GM23338 (cell line): ENCODE results near the gene KIRREL3. TPM values are rescaled to one million over a fixed set of nuclear protein-coding genes. Genes with fewer than 3 reads are reported as not detected.

Experiments
- ATAC-seq: fragments of 200-7000 bp; cut with Tn5 transposase; 3 replicates; pipeline ENCODE4 v1.9.1; 2020
- DNase-seq: peaks from one replicate; pipeline ENCODE4 v3.0.0-alpha.2; 2015; ENCODE audit warnings: low spot score
- H2AFZ ChIP-seq: fragments of 200-600 bp; sonication (generic); 2 replicates; pipeline ENCODE4 v1.8.0; 2016; ENCODE audit warnings: antibody characterized with exemption, mild to moderate bottlenecking, moderate library complexity
- H3F3A ChIP-seq: fragments of 200-600 bp; sonication (generic); replicated peaks from 2 replicates; pipeline ENCODE4 v1.8.0; 2017; ENCODE audit warnings: antibody characterized with exemption, mixed run types, low read depth
- H3K27ac ChIP-seq: fragments of 200-600 bp; sonication (generic); 2 replicates; pipeline ENCODE4 v1.6.1; 2016; ENCODE audit warnings: low read depth
- H3K27me3 ChIP-seq: fragments of 200-600 bp; sonication (generic); 2 replicates; pipeline ENCODE4 v1.8.0; 2016; ENCODE audit warnings: mild to moderate bottlenecking, mixed run types, moderate library complexity; ENCODE audit not compliant: insufficient read depth
- H3K36me3 ChIP-seq: fragments of 200-600 bp; sonication (generic); 2 replicates; pipeline ENCODE4 v1.8.0; 2016; ENCODE audit warnings: mild to moderate bottlenecking; ENCODE audit not compliant: insufficient read depth
- H3K4me1 ChIP-seq: fragments of 200-600 bp; sonication (generic); 2 replicates; pipeline ENCODE4 v1.8.0; 2016; ENCODE audit warnings: mild to moderate bottlenecking, moderate library complexity; ENCODE audit not compliant: insufficient read depth
- H3K4me2 ChIP-seq: fragments of 200-600 bp; sonication (generic); 2 replicates; pipeline ENCODE4 v1.7.1; 2017; ENCODE audit warnings: mixed run types
- H3K4me3 ChIP-seq: fragments of 200-600 bp; sonication (generic); 2 replicates; pipeline ENCODE4 v1.6.1; 2016; ENCODE audit warnings: mixed run types
- H3K79me2 ChIP-seq: fragments of 200-600 bp; sonication (generic); replicated peaks from 2 replicates; pipeline ENCODE4 v1.8.0; 2017; ENCODE audit warnings: mild to moderate bottlenecking; ENCODE audit not compliant: insufficient read depth
- H3K9me2 ChIP-seq: fragments of 200-600 bp; sonication (generic); 2 replicates; pipeline ENCODE4 v1.8.0; 2017; ENCODE audit not compliant: insufficient read depth
- H4K20me1 ChIP-seq: fragments of 200-600 bp; sonication (generic); replicated peaks from 2 replicates; pipeline ENCODE4 v1.8.0; 2017; ENCODE audit warnings: mild to moderate bottlenecking; ENCODE audit not compliant: insufficient read depth
- H3K27ac Mint-ChIP-seq: 2 replicates; pipeline ENCODE4 v1.8.0; 2020; ENCODE audit warnings: inconsistent platforms, mild to moderate bottlenecking, moderate library complexity, mixed read lengths
- H3K27me3 Mint-ChIP-seq: 3 replicates; pipeline ENCODE4 v1.8.0; 2022; ENCODE audit warnings: low read depth, mild to moderate bottlenecking, moderate library complexity, mixed read lengths, inconsistent platforms; ENCODE audit not compliant: insufficient read depth, poor library complexity
- H3K36me3 Mint-ChIP-seq: 3 replicates; pipeline ENCODE4 v1.8.0; 2021; ENCODE audit warnings: low read depth, mild to moderate bottlenecking, inconsistent platforms, moderate library complexity, mixed read lengths
- H3K4me1 Mint-ChIP-seq: 3 replicates; pipeline ENCODE4 v1.8.0; 2020; ENCODE audit warnings: mild to moderate bottlenecking, inconsistent platforms, mixed read lengths
- H3K4me3 Mint-ChIP-seq: 3 replicates; pipeline ENCODE4 v1.8.0; 2021; ENCODE audit warnings: moderate library complexity, mild to moderate bottlenecking, inconsistent platforms, mixed read lengths
- H3K9me3 Mint-ChIP-seq: 3 replicates; pipeline ENCODE4 v1.8.0; 2020; ENCODE audit warnings: moderate library complexity, mild to moderate bottlenecking, inconsistent platforms, mixed read lengths
- CREB1 ChIP-seq: fragments of 250-450 bp; sonication (Bioruptor Pico); IDR thresholded peaks from 2 replicates; pipeline ENCODE4 v1.5.0; 2020; ENCODE audit warnings: low read depth, mild to moderate bottlenecking, moderate library complexity
- EZH2phosphoT487 ChIP-seq: fragments of 200-600 bp; sonication (generic); IDR thresholded peaks from one replicate; pipeline ENCODE4 v1.8.1; 2018; ENCODE audit warnings: antibody characterized with exemption; ENCODE audit not compliant: unreplicated experiment
- ZNF114 ChIP-seq: fragments of 250-450 bp; sonication (Bioruptor Pico); IDR thresholded peaks from 2 replicates; pipeline ENCODE4 v1.5.0; 2020; ENCODE audit warnings: mild to moderate bottlenecking, moderate library complexity
- polyA plus RNA-seq: library from polyadenylated mRNA; unstranded; fragments of >200 nt; fragmentation: Nextera tagmentation; extraction: Ambion mirVana; gene quantifications from 2 replicates; pipeline ENCODE4 v1.2.1, GENCODE V29; 2016
- total RNA-seq: library from RNA; depleted of rRNA; stranded (reverse); fragments of >200 nt; shearing (Covaris generic); gene quantifications from 2 replicates; pipeline ENCODE4 v1.2.3, GENCODE V29; 2014
- TF ChIP-seq, protein P1 (sequence below): IDR thresholded peaks from one replicate; pipeline ENCODE4 v1.6.1; 2018; ENCODE audit warnings: antibody characterized with exemption; ENCODE audit not compliant: unreplicated experiment
- TF ChIP-seq, protein P2 (sequence below): IDR thresholded peaks from 2 replicates; pipeline ENCODE4 v1.6.1; 2016; ENCODE audit warnings: antibody characterized with exemption
- TF ChIP-seq, protein P3 (sequence below): fragments of 250-450 bp; sonication (Bioruptor Pico); IDR thresholded peaks from 2 replicates; pipeline ENCODE4 v1.5.0; 2020; ENCODE audit warnings: mild to moderate bottlenecking, moderate library complexity

The KIRREL3 gene
- total and polyA plus RNA-seq, 2 experiments from 2014 or later: 0.13 to 1.5 TPM

DNA sequence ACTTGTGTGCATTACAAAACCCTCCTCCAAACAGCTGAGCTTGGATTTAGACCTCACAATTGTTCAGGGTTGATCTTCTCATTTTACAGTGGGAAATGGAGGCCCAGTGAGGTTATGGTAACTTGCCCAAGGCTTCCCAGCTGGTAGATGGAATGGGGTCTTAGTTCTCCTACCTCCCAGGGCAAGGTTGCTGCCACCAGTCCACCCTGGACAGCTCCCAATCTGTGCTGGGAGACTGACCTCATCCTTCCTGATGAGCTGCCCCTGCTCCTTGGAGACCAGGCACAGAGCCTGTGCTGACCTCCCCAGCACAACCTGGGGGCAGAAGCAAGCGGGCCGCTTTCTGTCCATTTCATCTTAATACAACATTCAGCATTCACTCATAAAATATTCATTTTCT lies 454.4 kb downstream of the KIRREL3 start:
- Histone ChIP-seq H3F3A (no peaks in the 10 kb centered on the region), H3K36me3 (no peaks in the 10 kb centered on the region), H2AFZ (no peak overlapping the region), H3K79me2 (no peaks in the 10 kb centered on the region), H3K4me2 (no peak overlapping the region), H3K4me3 (no peak overlapping the region), H3K4me1 (peaks cover 18% of the 10 kb centered on the region), H3K27ac (no peak overlapping the region), H3K9me2 (no peaks in the 10 kb centered on the region), H4K20me1 (no peaks in the 10 kb centered on the region), H3K27me3 (no peaks in the 10 kb centered on the region)
- Mint-ChIP-seq H3K9me3 (no peaks in the 10 kb centered on the region), H3K4me1 (peaks cover 45% of the 10 kb centered on the region), H3K27ac (no peak overlapping the region), H3K36me3 (no peaks in the 10 kb centered on the region), H3K4me3 (no peak overlapping the region), H3K27me3 (peaks cover 5% of the 10 kb centered on the region)
- ATAC-seq: no peak
- no peak for DNase-seq
- TF ChIP-seq, protein P1, sequence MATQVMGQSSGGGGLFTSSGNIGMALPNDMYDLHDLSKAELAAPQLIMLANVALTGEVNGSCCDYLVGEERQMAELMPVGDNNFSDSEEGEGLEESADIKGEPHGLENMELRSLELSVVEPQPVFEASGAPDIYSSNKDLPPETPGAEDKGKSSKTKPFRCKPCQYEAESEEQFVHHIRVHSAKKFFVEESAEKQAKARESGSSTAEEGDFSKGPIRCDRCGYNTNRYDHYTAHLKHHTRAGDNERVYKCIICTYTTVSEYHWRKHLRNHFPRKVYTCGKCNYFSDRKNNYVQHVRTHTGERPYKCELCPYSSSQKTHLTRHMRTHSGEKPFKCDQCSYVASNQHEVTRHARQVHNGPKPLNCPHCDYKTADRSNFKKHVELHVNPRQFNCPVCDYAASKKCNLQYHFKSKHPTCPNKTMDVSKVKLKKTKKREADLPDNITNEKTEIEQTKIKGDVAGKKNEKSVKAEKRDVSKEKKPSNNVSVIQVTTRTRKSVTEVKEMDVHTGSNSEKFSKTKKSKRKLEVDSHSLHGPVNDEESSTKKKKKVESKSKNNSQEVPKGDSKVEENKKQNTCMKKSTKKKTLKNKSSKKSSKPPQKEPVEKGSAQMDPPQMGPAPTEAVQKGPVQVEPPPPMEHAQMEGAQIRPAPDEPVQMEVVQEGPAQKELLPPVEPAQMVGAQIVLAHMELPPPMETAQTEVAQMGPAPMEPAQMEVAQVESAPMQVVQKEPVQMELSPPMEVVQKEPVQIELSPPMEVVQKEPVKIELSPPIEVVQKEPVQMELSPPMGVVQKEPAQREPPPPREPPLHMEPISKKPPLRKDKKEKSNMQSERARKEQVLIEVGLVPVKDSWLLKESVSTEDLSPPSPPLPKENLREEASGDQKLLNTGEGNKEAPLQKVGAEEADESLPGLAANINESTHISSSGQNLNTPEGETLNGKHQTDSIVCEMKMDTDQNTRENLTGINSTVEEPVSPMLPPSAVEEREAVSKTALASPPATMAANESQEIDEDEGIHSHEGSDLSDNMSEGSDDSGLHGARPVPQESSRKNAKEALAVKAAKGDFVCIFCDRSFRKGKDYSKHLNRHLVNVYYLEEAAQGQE: peak; percentile 73
- no peak for TF ChIP-seq CREB1 (CRISPR knock-in tag)
- no peak for TF ChIP-seq ZNF114 (CRISPR knock-in tag)
- TF ChIP-seq, protein P2, sequence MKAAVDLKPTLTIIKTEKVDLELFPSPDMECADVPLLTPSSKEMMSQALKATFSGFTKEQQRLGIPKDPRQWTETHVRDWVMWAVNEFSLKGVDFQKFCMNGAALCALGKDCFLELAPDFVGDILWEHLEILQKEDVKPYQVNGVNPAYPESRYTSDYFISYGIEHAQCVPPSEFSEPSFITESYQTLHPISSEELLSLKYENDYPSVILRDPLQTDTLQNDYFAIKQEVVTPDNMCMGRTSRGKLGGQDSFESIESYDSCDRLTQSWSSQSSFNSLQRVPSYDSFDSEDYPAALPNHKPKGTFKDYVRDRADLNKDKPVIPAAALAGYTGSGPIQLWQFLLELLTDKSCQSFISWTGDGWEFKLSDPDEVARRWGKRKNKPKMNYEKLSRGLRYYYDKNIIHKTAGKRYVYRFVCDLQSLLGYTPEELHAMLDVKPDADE: no peak
- TF ChIP-seq, protein P3, sequence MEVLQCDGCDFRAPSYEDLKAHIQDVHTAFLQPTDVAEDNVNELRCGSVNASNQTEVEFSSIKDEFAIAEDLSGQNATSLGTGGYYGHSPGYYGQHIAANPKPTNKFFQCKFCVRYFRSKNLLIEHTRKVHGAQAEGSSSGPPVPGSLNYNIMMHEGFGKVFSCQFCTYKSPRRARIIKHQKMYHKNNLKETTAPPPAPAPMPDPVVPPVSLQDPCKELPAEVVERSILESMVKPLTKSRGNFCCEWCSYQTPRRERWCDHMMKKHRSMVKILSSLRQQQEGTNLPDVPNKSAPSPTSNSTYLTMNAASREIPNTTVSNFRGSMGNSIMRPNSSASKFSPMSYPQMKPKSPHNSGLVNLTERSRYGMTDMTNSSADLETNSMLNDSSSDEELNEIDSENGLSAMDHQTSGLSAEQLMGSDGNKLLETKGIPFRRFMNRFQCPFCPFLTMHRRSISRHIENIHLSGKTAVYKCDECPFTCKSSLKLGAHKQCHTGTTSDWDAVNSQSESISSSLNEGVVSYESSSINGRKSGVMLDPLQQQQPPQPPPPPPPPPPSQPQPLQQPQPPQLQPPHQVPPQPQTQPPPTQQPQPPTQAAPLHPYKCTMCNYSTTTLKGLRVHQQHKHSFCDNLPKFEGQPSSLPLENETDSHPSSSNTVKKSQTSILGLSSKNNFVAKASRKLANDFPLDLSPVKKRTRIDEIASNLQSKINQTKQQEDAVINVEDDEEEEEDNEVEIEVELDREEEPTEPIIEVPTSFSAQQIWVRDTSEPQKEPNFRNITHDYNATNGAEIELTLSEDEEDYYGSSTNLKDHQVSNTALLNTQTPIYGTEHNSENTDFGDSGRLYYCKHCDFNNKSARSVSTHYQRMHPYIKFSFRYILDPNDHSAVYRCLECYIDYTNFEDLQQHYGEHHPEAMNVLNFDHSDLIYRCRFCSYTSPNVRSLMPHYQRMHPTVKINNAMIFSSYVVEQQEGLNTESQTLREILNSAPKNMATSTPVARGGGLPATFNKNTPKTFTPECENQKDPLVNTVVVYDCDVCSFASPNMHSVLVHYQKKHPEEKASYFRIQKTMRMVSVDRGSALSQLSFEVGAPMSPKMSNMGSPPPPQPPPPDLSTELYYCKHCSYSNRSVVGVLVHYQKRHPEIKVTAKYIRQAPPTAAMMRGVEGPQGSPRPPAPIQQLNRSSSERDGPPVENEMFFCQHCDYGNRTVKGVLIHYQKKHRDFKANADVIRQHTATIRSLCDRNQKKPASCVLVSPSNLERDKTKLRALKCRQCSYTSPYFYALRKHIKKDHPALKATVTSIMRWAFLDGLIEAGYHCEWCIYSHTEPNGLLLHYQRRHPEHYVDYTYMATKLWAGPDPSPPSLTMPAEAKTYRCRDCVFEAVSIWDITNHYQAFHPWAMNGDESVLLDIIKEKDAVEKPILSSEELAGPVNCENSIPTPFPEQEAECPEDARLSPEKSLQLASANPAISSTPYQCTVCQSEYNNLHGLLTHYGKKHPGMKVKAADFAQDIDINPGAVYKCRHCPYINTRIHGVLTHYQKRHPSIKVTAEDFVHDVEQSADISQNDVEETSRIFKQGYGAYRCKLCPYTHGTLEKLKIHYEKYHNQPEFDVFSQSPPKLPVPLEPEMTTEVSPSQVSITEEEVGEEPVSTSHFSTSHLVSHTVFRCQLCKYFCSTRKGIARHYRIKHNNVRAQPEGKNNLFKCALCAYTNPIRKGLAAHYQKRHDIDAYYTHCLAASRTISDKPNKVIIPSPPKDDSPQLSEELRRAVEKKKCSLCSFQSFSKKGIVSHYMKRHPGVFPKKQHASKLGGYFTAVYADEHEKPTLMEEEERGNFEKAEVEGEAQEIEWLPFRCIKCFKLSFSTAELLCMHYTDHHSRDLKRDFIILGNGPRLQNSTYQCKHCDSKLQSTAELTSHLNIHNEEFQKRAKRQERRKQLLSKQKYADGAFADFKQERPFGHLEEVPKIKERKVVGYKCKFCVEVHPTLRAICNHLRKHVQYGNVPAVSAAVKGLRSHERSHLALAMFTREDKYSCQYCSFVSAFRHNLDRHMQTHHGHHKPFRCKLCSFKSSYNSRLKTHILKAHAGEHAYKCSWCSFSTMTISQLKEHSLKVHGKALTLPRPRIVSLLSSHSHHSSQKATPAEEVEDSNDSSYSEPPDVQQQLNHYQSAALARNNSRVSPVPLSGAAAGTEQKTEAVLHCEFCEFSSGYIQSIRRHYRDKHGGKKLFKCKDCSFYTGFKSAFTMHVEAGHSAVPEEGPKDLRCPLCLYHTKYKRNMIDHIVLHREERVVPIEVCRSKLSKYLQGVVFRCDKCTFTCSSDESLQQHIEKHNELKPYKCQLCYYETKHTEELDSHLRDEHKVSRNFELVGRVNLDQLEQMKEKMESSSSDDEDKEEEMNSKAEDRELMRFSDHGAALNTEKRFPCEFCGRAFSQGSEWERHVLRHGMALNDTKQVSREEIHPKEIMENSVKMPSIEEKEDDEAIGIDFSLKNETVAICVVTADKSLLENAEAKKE: no peak
- TF ChIP-seq EZH2phosphoT487: no peak
